Upper lobe of left lung (tissue), 4 donors: Measurements from ENCODE around the gene NATD1.

Experiments used
- EP300 ChIP-seq, 4 donors: sonication (generic); formaldehyde crosslinking; IDR thresholded peaks; one replicate each; pipeline ENCODE4 v1.5.1; 2017; ENCODE audit warnings: antibody characterized with exemption in 4 of 4, control low read depth in 2 of 4
- POLR2A ChIP-seq, 4 donors: fragments of 450-650 bp; IDR thresholded peaks; one replicate each; pipeline ENCODE4 v1.5.1; 2016 to 2017; ENCODE audit warnings: antibody characterized with exemption in 4 of 4, mild to moderate bottlenecking in 2 of 4
- TF ChIP-seq, protein P1 (sequence below), 6 experiments: fragments of 450-650 bp in 4 of 6; fragments of 200-600 bp in 2 of 6; sonication (generic) in 2 of 6; IDR thresholded peaks; one replicate each; pipeline ENCODE4 v1.5.1; 2016 to 2019; ENCODE audit warnings: antibody characterized with exemption in 6 of 6

DNA sequence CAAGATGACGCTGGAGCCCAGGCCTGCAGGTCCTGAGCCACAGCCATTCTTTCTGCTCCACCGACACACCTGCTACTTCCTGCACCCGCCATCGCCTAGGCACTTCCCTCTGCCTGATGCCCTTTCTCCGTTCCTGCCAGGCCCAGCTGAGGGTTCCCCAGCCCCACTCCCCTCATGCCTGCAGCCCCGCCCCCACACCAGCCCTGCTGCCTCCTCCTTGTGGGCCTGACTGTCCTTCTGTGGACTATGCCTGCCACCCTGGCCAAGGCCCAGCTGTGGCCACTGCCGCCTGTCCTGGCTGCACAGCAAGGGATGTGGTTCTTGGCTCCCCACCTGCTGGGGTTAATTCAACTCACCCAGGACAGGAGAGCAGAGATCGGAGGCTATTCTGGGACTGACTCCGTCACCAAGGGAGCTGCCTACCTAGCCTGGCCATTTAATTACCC, 7.5 kb downstream of the NATD1 start:
- TF ChIP-seq EP300 (IDR thresholded peaks at IDR 0.05) (no peak), POLR2A (IDR thresholded peaks at IDR 0.05) (no peak)
- TF ChIP-seq, protein P1, sequence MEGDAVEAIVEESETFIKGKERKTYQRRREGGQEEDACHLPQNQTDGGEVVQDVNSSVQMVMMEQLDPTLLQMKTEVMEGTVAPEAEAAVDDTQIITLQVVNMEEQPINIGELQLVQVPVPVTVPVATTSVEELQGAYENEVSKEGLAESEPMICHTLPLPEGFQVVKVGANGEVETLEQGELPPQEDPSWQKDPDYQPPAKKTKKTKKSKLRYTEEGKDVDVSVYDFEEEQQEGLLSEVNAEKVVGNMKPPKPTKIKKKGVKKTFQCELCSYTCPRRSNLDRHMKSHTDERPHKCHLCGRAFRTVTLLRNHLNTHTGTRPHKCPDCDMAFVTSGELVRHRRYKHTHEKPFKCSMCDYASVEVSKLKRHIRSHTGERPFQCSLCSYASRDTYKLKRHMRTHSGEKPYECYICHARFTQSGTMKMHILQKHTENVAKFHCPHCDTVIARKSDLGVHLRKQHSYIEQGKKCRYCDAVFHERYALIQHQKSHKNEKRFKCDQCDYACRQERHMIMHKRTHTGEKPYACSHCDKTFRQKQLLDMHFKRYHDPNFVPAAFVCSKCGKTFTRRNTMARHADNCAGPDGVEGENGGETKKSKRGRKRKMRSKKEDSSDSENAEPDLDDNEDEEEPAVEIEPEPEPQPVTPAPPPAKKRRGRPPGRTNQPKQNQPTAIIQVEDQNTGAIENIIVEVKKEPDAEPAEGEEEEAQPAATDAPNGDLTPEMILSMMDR (IDR thresholded peaks at IDR 0.05) = no peak
